Effector memory CD4-positive, alpha-beta T cell (primary cell): ENCODE results near the gene DACT2.

Experiments
- DNase-seq, 3 donors: peaks; one replicate each; pipeline ENCODE4 v3.0.0-alpha.2; 2020
- H3K27ac ChIP-seq: 2 replicates; pipeline ENCODE4 v1.7.0; 2013; ENCODE audit warnings: mild to moderate bottlenecking, low read length, moderate library complexity; ENCODE audit not compliant: insufficient read depth, poor library complexity, severe bottlenecking
- H3K27me3 ChIP-seq: replicated peaks from 2 replicates; pipeline ENCODE4 v1.7.0; 2013; ENCODE audit warnings: mild to moderate bottlenecking, low read length; ENCODE audit not compliant: insufficient read depth, control insufficient read depth, poor library complexity, severe bottlenecking
- H3K36me3 ChIP-seq: 2 replicates; pipeline ENCODE4 v1.7.0; 2013; ENCODE audit warnings: mild to moderate bottlenecking, low read length, moderate library complexity; ENCODE audit not compliant: control insufficient read depth, insufficient read depth
- H3K4me1 ChIP-seq: 2 replicates; pipeline ENCODE4 v1.7.0; 2013; ENCODE audit warnings: low read length, mild to moderate bottlenecking; ENCODE audit not compliant: control insufficient read depth, insufficient read depth, poor library complexity, severe bottlenecking
- H3K4me3 ChIP-seq: 2 replicates; pipeline ENCODE4 v1.7.0; 2013; ENCODE audit warnings: low read length, low read depth, mild to moderate bottlenecking; ENCODE audit not compliant: insufficient read depth, poor library complexity, severe bottlenecking
- H3K9me3 ChIP-seq: 2 replicates; pipeline ENCODE4 v1.7.0; 2013; ENCODE audit warnings: mild to moderate bottlenecking, low read length, moderate library complexity; ENCODE audit not compliant: control insufficient read depth

Gene DACT2

GRCh38 chr6:168348186-168348585 is 28.6 kb upstream of the DACT2 start:
- no peak overlapping the region for H3K27ac ChIP-seq
- H3K9me3 ChIP-seq = no peaks in the 10 kb centered on the region
- H3K27me3 ChIP-seq = peaks cover 3% of the 10 kb centered on the region
- no peak overlapping the region for H3K4me3 ChIP-seq
- no peaks in the 10 kb centered on the region for H3K4me1 ChIP-seq
- no peak for DNase-seq
- no peaks in the 10 kb centered on the region for H3K36me3 ChIP-seq

- H3K4me3 ChIP-seq = no peak overlapping the region
- H3K27ac ChIP-seq = no peak overlapping the region
- H3K4me1 ChIP-seq = no peaks in the 10 kb centered on the region
- peaks cover 3% of the 10 kb centered on the region for H3K27me3 ChIP-seq
- no peak for DNase-seq
- H3K36me3 ChIP-seq = no peaks in the 10 kb centered on the region
- H3K9me3 ChIP-seq = no peaks in the 10 kb centered on the region
Measured at GRCh38 chr6:168347615-168348014, 28.0 kb upstream of the DACT2 start.

- Histone ChIP-seq H3K4me3 (no peak overlapping the region), H3K36me3 (no peaks in the 10 kb centered on the region), H3K9me3 (no peaks in the 10 kb centered on the region), H3K27me3 (peaks cover 3% of the 10 kb centered on the region), H3K27ac (no peak overlapping the region), H3K4me1 (no peaks in the 10 kb centered on the region)
- no peak for DNase-seq
Measured at GRCh38 chr6:168347053-168347452, 27.5 kb upstream of the DACT2 start.

GRCh38 chr6:168345896-168346754 is 26.5 kb upstream of the DACT2 start:
- no peak overlapping the region for H3K27ac ChIP-seq
- no peaks in the 10 kb centered on the region for H3K4me1 ChIP-seq
- no peak overlapping the region for H3K4me3 ChIP-seq
- DNase-seq = no peak
- H3K9me3 ChIP-seq = no peaks in the 10 kb centered on the region
- H3K27me3 ChIP-seq = peaks cover 3% of the 10 kb centered on the region
- no peaks in the 10 kb centered on the region for H3K36me3 ChIP-seq

- H3K27me3 ChIP-seq = peaks cover 3% of the 10 kb centered on the region
Measured at GRCh38 chr6:168345266-168345665, 25.7 kb upstream of the DACT2 start.

GRCh38 chr6:168344338-168344737 is 24.8 kb upstream of the DACT2 start:
- H3K27ac ChIP-seq = no peak overlapping the region
- no peaks in the 10 kb centered on the region for H3K36me3 ChIP-seq

More at GRCh38 chr6:168345266-168345665, 25.7 kb upstream of the DACT2 start:
- Histone ChIP-seq H3K36me3 (no peaks in the 10 kb centered on the region), H3K27ac (no peak overlapping the region), H3K9me3 (no peaks in the 10 kb centered on the region), H3K4me3 (no peak overlapping the region), H3K4me1 (no peaks in the 10 kb centered on the region)
- DNase-seq = no peak

GRCh38 chr6:168343239-168344150 is 23.9 kb upstream of the DACT2 start:
- Histone ChIP-seq H3K9me3 (no peaks in the 10 kb centered on the region), H3K27ac (no peak overlapping the region), H3K36me3 (no peaks in the 10 kb centered on the region), H3K27me3 (peaks cover 3% of the 10 kb centered on the region), H3K4me3 (no peak overlapping the region), H3K4me1 (no peaks in the 10 kb centered on the region)
- no peak for DNase-seq

More at GRCh38 chr6:168344338-168344737, 24.8 kb upstream of the DACT2 start:
- Histone ChIP-seq H3K27me3 (peaks cover 3% of the 10 kb centered on the region), H3K9me3 (no peaks in the 10 kb centered on the region), H3K4me3 (no peak overlapping the region), H3K4me1 (no peaks in the 10 kb centered on the region)
- no peak for DNase-seq

GRCh38 chr6:168342636-168343035 is 23.1 kb upstream of the DACT2 start:
- no peak for DNase-seq
- H3K27me3 ChIP-seq = peaks cover 3% of the 10 kb centered on the region
- H3K4me1 ChIP-seq = no peaks in the 10 kb centered on the region
- H3K36me3 ChIP-seq = no peaks in the 10 kb centered on the region
- H3K9me3 ChIP-seq = no peaks in the 10 kb centered on the region
- no peak overlapping the region for H3K4me3 ChIP-seq
- H3K27ac ChIP-seq = no peak overlapping the region

- no peak overlapping the region for H3K27ac ChIP-seq
- H3K9me3 ChIP-seq = no peaks in the 10 kb centered on the region
- no peak overlapping the region for H3K4me3 ChIP-seq
- no peaks in the 10 kb centered on the region for H3K36me3 ChIP-seq
- no peak for DNase-seq
- peaks cover 3% of the 10 kb centered on the region for H3K27me3 ChIP-seq
- no peaks in the 10 kb centered on the region for H3K4me1 ChIP-seq
Measured at GRCh38 chr6:168341280-168341900, 21.8 kb upstream of the DACT2 start.
